Common myeloid progenitor, CD34-positive (primary cell): Measurements from ENCODE around the gene XIRP1.

ENCODE experiments used
- CTCF ChIA-PET: fragments of 350-600 bp; sonication (Branson Sonifier 250); formaldehyde crosslinking; loops from one replicate; lab custom pipeline; 2021; ENCODE audit warnings: antibody characterized with exemption; lab: Charles Lee
- POLR2A ChIA-PET: fragments of 350-600 bp; sonication (Branson Sonifier 250); formaldehyde crosslinking; loops from one replicate; lab custom pipeline; 2021; ENCODE audit warnings: antibody characterized with exemption; lab: Charles Lee
- DNase-seq, 3 donors: peaks; one replicate each; pipeline versions ENCODE4 v3.0.0 to v3.0.0-alpha.2; 2013
- H3K27ac ChIP-seq, 2 experiments: 1 replicate in 1 of 2; 2 replicates in 1 of 2; pipeline ENCODE4 v1.7.0; 2013; ENCODE audit warnings: inconsistent platforms in 2 of 2, low read length in 2 of 2, mild to moderate bottlenecking in 2 of 2, low read depth in 1 of 2, moderate library complexity in 1 of 2; ENCODE audit not compliant: severe bottlenecking in 2 of 2, insufficient read depth in 1 of 2, poor library complexity in 1 of 2
- H3K27me3 ChIP-seq, 5 experiments: replicated peaks in 2 of 5; 1 replicate in 3 of 5; 2 replicates in 2 of 5; pipeline versions ENCODE4 v1.6.1 to v1.7.0; 2013; ENCODE audit warnings: low read length in 4 of 5, mild to moderate bottlenecking in 2 of 5, moderate library complexity in 2 of 5, inconsistent platforms in 1 of 5; ENCODE audit not compliant: insufficient read depth in 5 of 5, control insufficient read depth in 4 of 5
- H3K36me3 ChIP-seq, 4 experiments: 1 replicate in 2 of 4; 2 replicates in 2 of 4; pipeline versions ENCODE4 v1.6.1 to v1.7.0; 2013; ENCODE audit warnings: low read length in 3 of 4, control low read depth in 1 of 4, mild to moderate bottlenecking in 1 of 4; ENCODE audit not compliant: control insufficient read depth in 4 of 4, insufficient read depth in 4 of 4
- H3K4me1 ChIP-seq, 4 experiments: 1 replicate in 3 of 4; 2 replicates in 1 of 4; pipeline versions ENCODE4 v1.6.1 to v1.7.1; 2013; ENCODE audit warnings: low read length in 3 of 4, mild to moderate bottlenecking in 3 of 4, control low read depth in 1 of 4, inconsistent platforms in 1 of 4, moderate library complexity in 1 of 4; ENCODE audit not compliant: control insufficient read depth in 4 of 4, insufficient read depth in 4 of 4; ENCODE audit errors: control extremely low read depth in 1 of 4
- H3K4me3 ChIP-seq, 7 experiments: 1 replicate in 4 of 7; 2 replicates in 3 of 7; pipeline versions ENCODE4 v1.5.1 to v1.7.0; 2013; ENCODE audit warnings: mild to moderate bottlenecking in 7 of 7, low read length in 6 of 7, moderate library complexity in 6 of 7, inconsistent platforms in 2 of 7, low read depth in 2 of 7, control low read depth in 1 of 7; ENCODE audit not compliant: insufficient read depth in 4 of 7, control insufficient read depth in 1 of 7; ENCODE audit errors: extremely low read depth in 1 of 7
- H3K9me3 ChIP-seq, 5 experiments: 1 replicate in 4 of 5; 2 replicates in 1 of 5; pipeline versions ENCODE4 v1.6.1 to v1.7.1; 2013; ENCODE audit warnings: low read length in 4 of 5, mild to moderate bottlenecking in 2 of 5, inconsistent platforms in 1 of 5, low read depth in 1 of 5, moderate library complexity in 1 of 5; ENCODE audit not compliant: control insufficient read depth in 4 of 5, insufficient read depth in 2 of 5; ENCODE audit errors: control extremely low read depth in 1 of 5
- WGBS: methylation state at CpG from one replicate; pipeline ENCODE4 v1.1.5; 2013; ENCODE audit not compliant: insufficient coverage; 5-methylcytosine and 5-hydroxymethylcytosine counted together

The XIRP1 gene

DNA sequence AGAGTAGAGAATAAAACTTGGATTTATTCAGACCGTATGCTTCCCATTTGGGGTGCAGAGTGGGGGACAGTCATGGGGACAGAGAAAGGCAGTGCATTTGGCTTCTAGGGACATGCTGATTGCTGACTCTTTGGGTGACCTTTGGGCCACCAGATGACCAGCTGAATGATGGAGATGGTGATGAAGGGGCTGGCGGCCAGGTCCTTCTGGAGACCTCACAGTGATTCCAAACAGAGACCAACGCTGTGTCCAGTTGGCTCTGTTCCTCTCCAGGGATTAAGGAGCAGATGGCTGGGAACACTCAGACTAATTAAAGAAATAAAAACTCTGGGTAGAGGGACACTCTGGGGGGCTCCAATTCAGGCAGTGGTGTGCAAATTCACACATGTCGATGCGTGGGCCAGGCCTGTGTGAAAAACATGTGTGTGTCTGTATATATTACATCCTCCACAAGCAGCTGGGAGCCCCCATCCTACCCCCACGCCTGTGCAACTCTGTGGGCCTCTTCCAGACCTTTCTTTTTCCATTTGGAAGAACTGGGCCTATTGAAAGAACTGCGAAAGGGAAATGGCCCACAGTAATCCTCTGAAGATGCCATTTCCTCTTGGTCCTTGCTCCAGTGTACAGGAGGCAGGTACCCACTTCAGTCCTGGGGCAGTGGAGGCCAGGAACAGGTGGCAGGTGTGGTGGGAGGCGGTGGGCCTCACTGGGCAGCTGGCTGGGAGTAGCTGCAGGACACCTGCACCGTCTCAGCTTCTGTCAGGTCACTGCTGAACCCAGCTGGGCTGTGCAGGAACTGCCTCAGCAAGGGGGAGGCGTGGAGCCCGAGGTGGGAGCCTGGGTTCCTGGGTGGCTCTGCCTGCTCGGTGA lies 8.9 kb downstream of the XIRP1 start:
- ChIA-PET POLR2A (no interaction called here), CTCF (interaction anchor here (0.8 to 17.2 kb wide), 5 partner anchors 9 to 104 kb away, joined by 3 to 618 read pairs (median 4); partner anchors contain the start of genes CX3CR1 and XIRP1)
- Histone ChIP-seq H3K9me3 (no peaks in the 10 kb centered on the region), H3K4me3 (no peak overlapping the region), H3K4me1 (peaks cover 10 to 26% (median 21%) of the 10 kb centered on the region in 4 experiments), H3K27ac (no peak overlapping the region), H3K27me3 (no peaks in the 10 kb centered on the region), H3K36me3 (no peaks in the 10 kb centered on the region)
- no peak for DNase-seq
- 94% methylated on average over 9 of the region's 12 CpGs for WGBS

DNA sequence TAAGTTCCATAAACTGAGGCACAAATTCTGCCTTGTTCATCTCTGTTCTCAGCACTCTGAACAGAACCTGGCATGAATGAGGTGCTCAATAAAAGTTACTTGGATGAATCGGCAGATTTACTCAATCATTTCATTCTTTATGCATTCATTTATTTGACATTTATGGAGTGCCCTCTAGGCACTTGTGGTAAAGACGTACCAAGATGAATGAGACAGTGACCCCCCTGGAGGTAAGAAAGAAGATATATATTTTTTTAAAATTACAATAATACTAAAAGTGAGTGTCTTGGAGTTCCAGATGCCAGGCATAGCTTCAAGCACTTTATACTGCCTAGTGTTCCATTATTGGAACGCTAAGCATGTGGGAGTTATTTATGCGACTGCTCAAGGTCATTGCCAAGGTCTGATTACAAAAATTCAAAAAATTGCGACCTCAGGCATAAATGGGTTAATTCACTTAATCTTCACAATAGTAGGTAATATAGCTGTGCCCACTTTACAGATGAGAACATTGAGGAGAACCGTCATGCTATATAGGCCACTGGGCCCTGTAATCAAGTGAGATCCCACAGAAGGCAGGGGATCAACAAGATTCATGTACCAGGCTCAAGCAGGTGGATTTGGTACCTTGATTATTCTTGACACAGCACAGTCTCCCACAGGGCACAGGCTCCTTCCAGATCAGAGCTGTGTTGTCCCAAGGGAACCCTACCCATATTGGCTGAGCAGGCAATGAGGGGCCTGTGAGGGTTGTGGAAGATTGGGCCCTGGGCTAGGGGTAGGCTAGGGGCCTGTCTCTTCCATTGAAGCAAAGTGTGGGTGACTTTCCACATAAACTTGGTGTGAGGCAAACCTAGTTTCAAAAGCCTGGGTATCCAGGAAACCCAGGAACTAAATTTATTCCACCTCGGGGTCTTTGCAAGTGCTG lies 10.7 kb downstream of the XIRP1 start:
- H3K36me3 ChIP-seq: no peaks in the 10 kb centered on the region
- peak overlapping the region in 5 of 7 experiments; percentile 51 to 78 (median 62) for H3K4me3 ChIP-seq
- POLR2A ChIA-PET: no interaction called here
- H3K9me3 ChIP-seq: no peaks in the 10 kb centered on the region
- 87% methylated on average over 5 of the region's 7 CpGs for WGBS
- H3K4me1 ChIP-seq: peaks cover 18 to 38% (median 32%) of the 10 kb centered on the region in 4 experiments
- CTCF ChIA-PET: interaction anchor here (0.9 to 17.2 kb wide), 6 partner anchors 11 to 106 kb away, joined by 3 to 618 read pairs (median 4); partner anchors contain the start of genes CX3CR1 and XIRP1
- peak in 2 of 3 donors; percentile 60 to 72 for DNase-seq
- H3K27me3 ChIP-seq: no peaks in the 10 kb centered on the region
- no peak overlapping the region for H3K27ac ChIP-seq

DNA sequence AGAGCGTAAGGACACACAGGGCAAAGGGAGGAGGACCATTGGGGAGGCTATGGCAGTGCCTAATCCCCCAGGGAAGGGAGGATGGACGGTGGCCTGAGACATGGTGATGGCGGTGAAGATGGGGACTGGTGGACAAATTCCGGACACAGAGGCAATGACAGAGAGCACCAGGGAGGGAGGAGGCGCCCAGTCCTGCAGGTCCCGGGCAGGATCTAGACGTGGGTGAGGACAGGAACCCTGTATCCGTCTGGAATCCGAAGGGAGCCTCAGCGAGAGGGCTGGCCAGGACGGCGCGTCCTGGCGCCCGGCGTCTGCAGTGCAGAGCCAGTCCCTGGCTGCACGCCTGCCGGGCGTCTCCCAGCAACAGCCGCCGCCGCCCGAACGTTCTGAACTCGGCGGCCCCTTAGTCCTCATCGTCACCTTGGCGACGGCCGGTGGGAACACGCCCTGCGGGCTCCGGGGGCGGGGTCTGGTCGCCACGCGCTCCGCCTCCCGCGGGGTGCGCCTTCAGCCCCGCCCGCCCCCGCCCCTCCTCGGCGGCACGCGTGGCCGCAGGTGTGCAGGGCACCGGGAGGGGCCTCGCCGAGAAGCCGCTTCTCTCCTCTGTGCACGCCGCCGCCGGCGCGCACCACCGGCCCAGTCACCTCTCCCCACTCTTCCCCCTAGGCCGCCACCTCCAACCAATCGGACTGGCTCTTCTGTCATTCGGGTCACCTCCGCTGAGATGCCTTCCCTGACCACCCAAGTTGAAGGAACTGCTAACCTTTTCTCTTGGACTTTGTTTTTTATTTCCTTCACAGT lies 11.6 kb downstream of the XIRP1 start:
- Histone ChIP-seq H3K27me3 (no peaks in the 10 kb centered on the region), H3K27ac (no peak overlapping the region), H3K4me3 (peak overlapping the region; percentile 17 to 78 (median 62)), H3K36me3 (no peaks in the 10 kb centered on the region), H3K4me1 (peaks cover 18 to 38% (median 32%) of the 10 kb centered on the region in 4 experiments), H3K9me3 (no peaks in the 10 kb centered on the region)
- CTCF ChIA-PET: interaction anchor here (0.9 to 17.2 kb wide), 5 partner anchors 15 to 108 kb away, joined by 3 to 618 read pairs (median 6); partner anchors contain the start of gene CX3CR1
- POLR2A ChIA-PET: no interaction called here
- DNase-seq: peak; percentile 83 to 92 (median 91)
- WGBS: under 1% methylated on average over 60 of the region's 64 CpGs

DNA sequence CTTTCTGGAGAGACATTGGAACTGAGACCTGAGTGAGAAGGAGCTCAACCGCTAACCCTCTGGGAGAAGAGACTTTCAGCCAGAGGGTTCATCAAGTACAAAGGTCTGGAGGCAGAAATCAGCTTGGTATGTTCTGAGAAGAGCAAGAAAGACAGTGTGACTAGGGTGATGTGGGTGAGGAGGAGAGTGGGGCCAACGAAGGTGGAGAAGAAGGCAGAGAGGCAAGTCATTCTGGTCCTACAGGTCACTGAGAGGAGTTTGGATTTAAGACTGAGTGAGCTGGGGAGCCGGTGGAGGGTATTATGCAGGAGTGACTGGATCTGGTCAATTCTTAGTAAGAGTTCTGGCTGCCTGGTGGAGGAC lies 12.2 kb downstream of the XIRP1 start:
- H3K36me3 ChIP-seq: no peaks in the 10 kb centered on the region
- H3K4me1 ChIP-seq: peaks cover 18 to 38% (median 32%) of the 10 kb centered on the region in 4 experiments
- H3K27me3 ChIP-seq: no peaks in the 10 kb centered on the region
- H3K4me3 ChIP-seq: peak overlapping the region in 6 of 7 experiments; percentile 51 to 78 (median 64)
- ChIA-PET CTCF (interaction anchor here (0.9 to 1.9 kb wide), 3 partner anchors 16 to 108 kb away, joined by 3 to 6 read pairs (median 4); no protein-coding TSS in a partner anchor), POLR2A (no interaction called here)
- H3K9me3 ChIP-seq: no peaks in the 10 kb centered on the region
- no peak for DNase-seq
- WGBS: 58% methylated on average over 2 of the region's 3 CpGs
- H3K27ac ChIP-seq: no peak overlapping the region

DNA sequence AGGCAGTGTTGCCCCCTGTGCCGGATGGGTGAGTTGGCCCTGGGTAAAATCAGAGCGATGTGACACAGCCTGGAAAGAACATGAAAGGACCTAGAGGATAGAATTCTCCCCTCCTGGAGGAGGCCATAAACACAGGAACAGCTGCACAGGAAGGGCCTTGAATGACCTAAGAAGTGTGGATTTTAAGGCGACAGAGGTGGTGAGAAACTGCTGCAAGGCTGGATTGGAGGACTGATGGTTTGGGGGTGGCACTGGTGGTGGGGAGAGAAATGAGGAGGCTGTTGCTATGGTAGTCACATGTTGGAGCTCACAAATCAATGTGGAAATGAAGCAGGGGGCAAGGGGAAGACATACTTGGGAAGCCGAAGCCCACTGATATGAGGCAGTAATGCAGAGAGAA lies 13.8 kb downstream of the XIRP1 start:
- no peaks in the 10 kb centered on the region for H3K9me3 ChIP-seq
- peak overlapping the region in 4 of 7 experiments; percentile 56 to 80 (median 68) for H3K4me3 ChIP-seq
- WGBS: 85% methylated on average over 4 of the region's 4 CpGs
- H3K4me1 ChIP-seq: peaks cover 18 to 38% (median 32%) of the 10 kb centered on the region in 4 experiments
- POLR2A ChIA-PET: interaction anchor here (1.1 kb wide), 1 partner anchor 32 kb away, joined by 3 read pairs; no protein-coding TSS in a partner anchor
- CTCF ChIA-PET: interaction anchor here (0.9 to 2.2 kb wide), 11 partner anchors 8 to 114 kb away, joined by 3 to 13 read pairs (median 5); no protein-coding TSS in a partner anchor
- DNase-seq: peak in 2 of 3 donors; percentile 19 to 23
- H3K27ac ChIP-seq: peak overlapping the region in 1 of 2 experiments; percentile 78
- no peaks in the 10 kb centered on the region for H3K36me3 ChIP-seq
- no peaks in the 10 kb centered on the region for H3K27me3 ChIP-seq
